HS-27A (cell line): Measurements from ENCODE around the gene KRT20.

ENCODE experiments used
- DNase-seq: peaks from one replicate; pipeline ENCODE4 v3.0.0-alpha.2; 2012; ENCODE audit warnings: low read depth, missing footprints

The KRT20 gene

GRCh38 chr17:40852364-40852763, 32.7 kb downstream of the KRT20 start:
- DNase-seq = no peak

- no peak for DNase-seq
Observed at GRCh38 chr17:40850293-40850972, 34.6 kb downstream of the KRT20 start.

GRCh38 chr17:40849723-40850122, 35.3 kb downstream of the KRT20 start:
- no peak for DNase-seq

DNA sequence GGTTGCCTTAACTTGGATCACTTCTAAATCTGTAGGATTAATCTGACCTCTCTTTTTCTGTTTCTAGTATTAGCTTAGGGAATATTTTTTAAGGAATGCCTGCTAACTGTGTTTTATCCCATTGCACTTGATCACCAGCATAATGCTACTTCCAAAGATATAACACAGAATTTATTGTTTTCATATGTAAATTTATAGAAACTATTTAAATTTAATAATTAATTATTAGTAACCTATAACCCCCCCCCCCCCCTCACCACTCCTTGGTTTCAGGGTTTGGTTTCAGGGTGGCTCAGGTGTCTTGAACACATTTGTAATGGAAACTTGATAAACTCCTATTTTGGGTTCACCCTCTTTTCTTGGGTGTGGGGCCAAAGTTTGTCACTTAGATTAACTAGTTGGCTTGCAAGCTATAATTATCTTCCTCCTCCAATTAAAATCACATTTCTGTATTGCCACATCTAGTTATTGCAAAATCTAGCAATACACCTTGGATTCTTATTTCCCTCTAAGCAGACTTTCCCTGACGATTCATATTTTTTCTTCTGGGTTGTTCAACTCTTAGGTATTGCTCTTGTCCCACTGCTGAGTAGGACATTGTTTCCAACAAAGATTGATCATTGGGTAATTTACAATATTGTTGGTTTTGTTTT, 36.3 kb downstream of the KRT20 start:
- DNase-seq = no peak

GRCh38 chr17:40846515-40847144, 38.4 kb downstream of the KRT20 start:
- DNase-seq = no peak

GRCh38 chr17:40844671-40845107, 40.4 kb downstream of the KRT20 start:
- DNase-seq = no peak

GRCh38 chr17:40843242-40843641, 41.8 kb downstream of the KRT20 start:
- DNase-seq = no peak

- no peak for DNase-seq
Observed at GRCh38 chr17:40841246-40841645, 43.8 kb downstream of the KRT20 start.

DNA sequence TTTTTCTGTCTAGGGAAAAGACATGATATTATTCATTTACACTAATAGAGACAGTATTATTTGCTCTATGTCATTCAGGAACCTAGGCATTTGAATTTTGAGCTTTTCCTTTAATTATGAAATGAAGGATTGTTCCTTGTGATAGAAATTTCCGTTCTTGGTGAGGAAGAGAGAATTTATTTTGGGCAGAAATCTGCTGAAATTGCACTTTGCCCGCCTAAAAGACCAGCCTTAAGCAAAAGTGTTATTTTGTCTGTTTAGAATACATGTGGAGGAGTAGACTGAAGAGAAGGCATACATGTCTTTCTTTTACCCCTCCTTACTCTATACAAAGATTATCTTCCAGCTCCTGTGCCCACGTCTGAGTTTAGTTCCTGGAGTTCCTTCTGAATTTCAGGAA, 45.8 kb downstream of the KRT20 start:
- no peak for DNase-seq

DNA sequence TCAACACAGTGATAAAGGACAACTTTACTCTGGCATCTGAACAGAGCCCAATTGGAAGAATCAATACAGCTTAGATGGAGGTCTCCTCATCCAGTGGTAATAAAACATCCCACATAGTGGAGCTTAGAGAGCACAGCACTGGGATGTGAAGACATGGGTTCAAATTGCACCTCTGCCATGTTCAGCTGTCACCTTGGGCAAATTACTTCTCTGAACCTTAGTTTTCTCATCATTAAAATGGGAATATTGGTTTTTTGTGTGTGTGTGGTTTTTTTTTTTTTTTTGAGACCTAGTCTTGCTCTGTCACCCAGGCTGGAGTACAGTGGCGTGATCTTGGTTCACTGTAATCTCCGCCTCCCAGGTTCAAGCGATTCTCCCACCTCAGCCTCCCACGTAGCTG, 49.0 kb downstream of the KRT20 start:
- DNase-seq = no peak

GRCh38 chr17:40833882-40834281, 51.2 kb downstream of the KRT20 start:
- DNase-seq = no peak

- DNase-seq = no peak
Observed at GRCh38 chr17:40832840-40833239, 52.2 kb downstream of the KRT20 start.

DNA sequence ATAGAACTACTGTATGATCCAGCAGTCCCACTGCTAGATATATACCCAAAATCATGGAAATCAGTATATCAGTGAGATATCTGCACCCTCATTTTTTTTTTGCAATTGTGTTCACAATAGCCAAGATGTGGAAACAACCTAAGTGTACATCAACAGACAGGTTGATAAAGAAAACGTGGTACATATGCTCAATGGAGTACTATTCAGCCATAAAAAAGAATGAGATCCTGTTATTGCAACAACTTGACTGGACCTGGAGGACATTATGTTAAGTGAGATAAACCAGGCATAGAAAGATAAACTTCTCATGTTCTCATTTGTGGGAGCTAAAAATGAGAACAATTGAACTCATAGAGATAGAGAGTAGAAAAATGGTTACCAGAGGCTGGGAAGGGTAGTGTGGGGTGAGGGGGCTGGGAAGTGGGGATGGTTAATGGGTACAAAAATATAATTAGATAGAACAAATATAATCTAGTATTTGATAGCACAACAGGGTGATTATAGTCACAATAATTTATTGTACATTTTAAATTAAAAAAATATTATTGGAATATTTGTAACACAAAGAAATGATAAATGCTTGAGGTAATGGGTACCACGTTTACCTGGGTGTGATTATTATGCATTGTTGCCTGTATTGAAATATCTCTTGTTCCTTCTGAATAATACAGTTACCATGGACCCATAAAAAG, 54.8 kb downstream of the KRT20 start:
- DNase-seq = no peak

DNA sequence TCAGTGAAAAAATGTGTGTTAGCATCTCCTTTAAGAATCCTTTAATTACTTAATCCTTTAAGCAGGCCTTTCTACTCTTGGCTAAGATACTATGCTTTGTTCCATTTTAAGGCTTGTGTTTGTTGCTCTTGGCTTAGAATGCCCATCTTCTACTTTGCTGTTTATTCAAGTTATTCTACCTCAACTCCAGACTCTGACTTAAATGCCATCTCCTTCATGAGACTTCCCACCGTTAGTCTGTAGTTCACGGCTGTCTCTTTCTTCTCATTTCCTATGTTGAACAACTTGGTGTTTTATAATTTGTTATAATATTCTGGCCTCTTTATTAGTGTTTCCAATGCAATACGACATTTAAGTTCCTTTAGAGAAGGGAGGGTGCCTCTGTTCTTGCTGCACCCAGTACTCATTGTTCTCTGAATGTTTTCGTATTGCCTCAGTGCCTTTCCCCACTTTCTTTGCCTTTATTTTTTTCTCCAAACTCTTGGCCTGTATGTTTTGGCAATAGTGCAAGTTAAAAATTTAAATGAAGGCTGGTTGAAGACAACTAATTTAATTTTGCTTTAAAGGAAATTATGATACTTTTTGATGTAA, 56.5 kb downstream of the KRT20 start:
- DNase-seq = no peak

GRCh38 chr17:40827746-40828453, 57.1 kb downstream of the KRT20 start:
- no peak for DNase-seq
